Fibroblast of mammary gland (primary cell): ENCODE data around the gene NT5E.
A peak's percentile ranks its signal among the peaks of the same experiment; 100 is the strongest.

Experiments
- DNase-seq: peaks from one replicate; pipeline ENCODE4 v3.0.0-alpha.2; 2010; ENCODE audit warnings: low read depth
- H3K4me3 ChIP-seq: 2 replicates; pipeline ENCODE4 v1.5.1; 2011; ENCODE audit warnings: low read depth, mild to moderate bottlenecking, low read length, moderate library complexity; ENCODE audit not compliant: control insufficient read depth
- CTCF ChIP-seq: conservative IDR thresholded peaks from 2 replicates; pipeline ENCODE4 v1.5.1; 2011; ENCODE audit warnings: low read depth, low read length, inconsistent platforms; ENCODE audit not compliant: control insufficient read depth, insufficient read depth

Gene NT5E

GRCh38 chr6:85449388-85449817 is 480 bp upstream of the NT5E start:
- peak overlapping the region; percentile 94 for H3K4me3 ChIP-seq
- no peak for TF ChIP-seq CTCF
- peak; percentile 86 for DNase-seq

GRCh38 chr6:85451565-85452306 is 1.9 kb downstream of the NT5E start:
- TF ChIP-seq CTCF, result no peak
- H3K4me3 ChIP-seq, result peak overlapping the region; percentile 94
- no peak for DNase-seq

GRCh38 chr6:85452441-85452881 is 2.6 kb downstream of the NT5E start:
- peak; percentile 93 for DNase-seq
- H3K4me3 ChIP-seq, result peak overlapping the region; percentile 94

GRCh38 chr6:85453052-85453451 is 3.2 kb downstream of the NT5E start:
- H3K4me3 ChIP-seq, result peak overlapping the region; percentile 94
- no peak for TF ChIP-seq CTCF
- DNase-seq, result no peak

More at GRCh38 chr6:85452441-85452881, 2.6 kb downstream of the NT5E start:
- no peak for TF ChIP-seq CTCF

DNA sequence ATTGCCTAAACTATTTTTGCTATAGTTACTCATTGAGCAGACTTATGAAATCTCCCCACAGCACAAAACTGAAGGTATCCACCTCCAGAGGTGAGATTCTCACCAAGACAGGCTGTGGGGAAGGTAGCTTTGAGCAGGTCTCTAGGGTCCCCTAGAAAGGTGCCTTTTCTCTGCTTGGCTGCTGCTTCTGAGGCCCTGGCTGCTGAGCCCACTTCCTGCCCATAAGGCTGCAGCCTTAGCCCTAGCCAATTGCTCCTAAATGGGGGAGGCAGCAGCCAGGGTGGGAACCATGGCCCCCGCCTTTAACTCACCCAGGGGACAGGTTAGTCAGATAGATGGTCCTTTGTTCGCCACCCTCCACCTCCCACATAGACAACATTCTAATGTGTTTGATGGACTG is 3.6 kb downstream of the NT5E start:
- no peak for TF ChIP-seq CTCF
- no peak overlapping the region for H3K4me3 ChIP-seq
- no peak for DNase-seq

GRCh38 chr6:85455471-85456026 is 5.7 kb downstream of the NT5E start:
- no peak for DNase-seq
- TF ChIP-seq CTCF, result no peak
- H3K4me3 ChIP-seq, result no peak overlapping the region

DNA sequence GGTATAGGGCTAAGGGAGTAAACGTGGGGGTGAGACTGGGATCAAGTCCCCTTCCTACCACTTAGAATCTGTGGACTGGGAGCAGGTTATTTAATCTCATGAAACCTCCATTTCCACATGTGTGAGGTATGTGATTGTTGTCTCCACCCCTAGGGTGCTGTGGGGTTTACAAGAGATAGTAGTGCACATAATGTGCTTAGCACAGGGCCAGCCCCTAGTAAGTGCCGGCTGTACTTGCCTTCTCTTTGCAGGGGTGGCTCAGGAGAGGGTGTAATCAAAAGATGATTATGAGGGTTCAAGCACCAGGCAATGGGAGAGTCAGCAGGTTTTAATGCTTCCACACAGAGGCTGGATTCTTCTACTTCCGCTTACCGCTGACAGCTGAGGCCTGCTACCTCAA is 6.9 kb downstream of the NT5E start:
- TF ChIP-seq CTCF, result no peak
- no peak overlapping the region for H3K4me3 ChIP-seq
- DNase-seq, result no peak
